ENCODE measurements around the gene ZXDC.

DNA sequence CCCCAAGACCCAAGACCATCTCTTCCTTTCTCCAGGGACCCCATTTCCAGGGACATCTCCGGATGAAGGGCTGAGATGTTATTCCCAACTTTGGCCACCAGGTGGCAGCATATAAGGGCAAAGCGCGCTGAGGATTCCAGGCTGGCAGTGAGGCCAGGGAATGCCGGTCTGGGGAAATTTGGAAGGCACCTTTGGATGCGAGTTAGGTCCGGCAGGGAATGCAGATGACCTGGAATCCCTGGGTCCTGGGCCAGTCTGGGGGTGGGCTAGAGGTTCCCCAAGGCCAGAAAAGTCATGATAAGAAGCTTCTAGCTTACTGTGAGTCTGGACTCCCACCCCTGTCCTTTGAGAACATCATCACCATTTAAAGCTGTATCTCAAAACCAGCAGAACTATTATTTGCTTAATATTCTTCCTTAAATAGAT lies 46.7 kb upstream of the ZXDC start:
- TF ChIP-seq, protein P1, sequence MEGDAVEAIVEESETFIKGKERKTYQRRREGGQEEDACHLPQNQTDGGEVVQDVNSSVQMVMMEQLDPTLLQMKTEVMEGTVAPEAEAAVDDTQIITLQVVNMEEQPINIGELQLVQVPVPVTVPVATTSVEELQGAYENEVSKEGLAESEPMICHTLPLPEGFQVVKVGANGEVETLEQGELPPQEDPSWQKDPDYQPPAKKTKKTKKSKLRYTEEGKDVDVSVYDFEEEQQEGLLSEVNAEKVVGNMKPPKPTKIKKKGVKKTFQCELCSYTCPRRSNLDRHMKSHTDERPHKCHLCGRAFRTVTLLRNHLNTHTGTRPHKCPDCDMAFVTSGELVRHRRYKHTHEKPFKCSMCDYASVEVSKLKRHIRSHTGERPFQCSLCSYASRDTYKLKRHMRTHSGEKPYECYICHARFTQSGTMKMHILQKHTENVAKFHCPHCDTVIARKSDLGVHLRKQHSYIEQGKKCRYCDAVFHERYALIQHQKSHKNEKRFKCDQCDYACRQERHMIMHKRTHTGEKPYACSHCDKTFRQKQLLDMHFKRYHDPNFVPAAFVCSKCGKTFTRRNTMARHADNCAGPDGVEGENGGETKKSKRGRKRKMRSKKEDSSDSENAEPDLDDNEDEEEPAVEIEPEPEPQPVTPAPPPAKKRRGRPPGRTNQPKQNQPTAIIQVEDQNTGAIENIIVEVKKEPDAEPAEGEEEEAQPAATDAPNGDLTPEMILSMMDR (IDR thresholded peaks at IDR 0.05; ENCODE audit: extremely low read depth in 1 of 2, insufficient read depth in 1 of 2, low read depth in 1 of 2, low read length in 2 of 2) = peak; percentile 67 to 78
- TF ChIP-seq JUN (IDR thresholded peaks at IDR 0.05; ENCODE audit: borderline replicate concordance, insufficient read depth, insufficient read length, low read depth) = no peak
- TF ChIP-seq EZH2 (IDR thresholded peaks at IDR 0.05; ENCODE audit: borderline replicate concordance, low read depth, low read length, severe bottlenecking) = no peak
- TF ChIP-seq, protein P2, sequence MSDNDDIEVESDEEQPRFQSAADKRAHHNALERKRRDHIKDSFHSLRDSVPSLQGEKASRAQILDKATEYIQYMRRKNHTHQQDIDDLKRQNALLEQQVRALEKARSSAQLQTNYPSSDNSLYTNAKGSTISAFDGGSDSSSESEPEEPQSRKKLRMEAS (IDR thresholded peaks at IDR 0.05; ENCODE audit: insufficient read depth, insufficient read length) = no peak
- no peak for TF ChIP-seq POLR2A (IDR thresholded peaks at IDR 0.05; ENCODE audit: low read depth, low read length)
- no peak for TF ChIP-seq GATA2 (IDR thresholded peaks at IDR 0.05; ENCODE audit: insufficient read depth, insufficient read length, low read depth, low read length)

Data from endothelial cell of umbilical vein (primary cell).